Measurements from ENCODE around the gene ODAPH. TPM values are rescaled to one million over a fixed set of nuclear protein-coding genes. Genes with fewer than 3 reads are reported as not detected.

The ODAPH gene
- polyA plus RNA-seq, 3 donors = not detected

- peaks cover 0 to 2% (median 1%) of the 10 kb centered on the region in 3 donors for H3K27me3 Mint-ChIP-seq (ENCODE audit: low read depth in 3 of 3)
Measured at GRCh38 chr4:75593393-75593792, 37.5 kb downstream of the ODAPH start.

GRCh38 chr4:75596061-75596460 is 40.2 kb downstream of the ODAPH start:
- H3K79me2 ChIP-seq (ENCODE audit: insufficient read depth, low read length) = no peaks in the 10 kb centered on the region
- peaks cover 2 to 6% of the 10 kb centered on the region in 2 donors for H3K4me1 ChIP-seq (ENCODE audit: control insufficient read depth in 1 of 2, insufficient read depth in 2 of 2, low read length in 2 of 2)
- no peak for TF ChIP-seq CTCF (IDR thresholded peaks at IDR 0.05)
- no peak overlapping the region for H3K4me3 ChIP-seq (replicated peaks in 1 of 3; ENCODE audit: low read depth in 2 of 3, low read length in 3 of 3)
- H3K9ac ChIP-seq (ENCODE audit: insufficient read depth, low read length, poor library complexity, severe bottlenecking) = no peak overlapping the region
- no peak overlapping the region for H3K4me2 ChIP-seq (replicated peaks; ENCODE audit: extremely low read depth, low read length, poor library complexity, severe bottlenecking)
- no peak overlapping the region for H2AFZ ChIP-seq (ENCODE audit: insufficient read depth, low read depth, low read length, poor library complexity, severe bottlenecking)
- no CpG with 5 or more reads among the region's 3 CpGs for WGBS (ENCODE audit: insufficient coverage)
- H3K27me3 ChIP-seq (ENCODE audit: control insufficient read depth in 2 of 2, insufficient read depth in 2 of 2, low read length in 2 of 2) = no peaks in the 10 kb centered on the region
- no peaks in the 10 kb centered on the region for H3K36me3 ChIP-seq (replicated peaks in 1 of 2; ENCODE audit: control insufficient read depth in 1 of 2, insufficient read depth in 2 of 2, low read length in 2 of 2)
- no peaks in the 10 kb centered on the region for H3K9me3 Mint-ChIP-seq
- H4K20me1 ChIP-seq (ENCODE audit: insufficient read depth, low read length) = no peaks in the 10 kb centered on the region
- intact Hi-C loops (cut with micrococcal nuclease) = no loop called here
- H3K27ac Mint-ChIP-seq = no peak overlapping the region
- peaks cover 3% of the 10 kb centered on the region for H3K4me1 Mint-ChIP-seq
- H3K4me3 Mint-ChIP-seq = no peak overlapping the region
- H3K36me3 Mint-ChIP-seq = no peaks in the 10 kb centered on the region
- no peak overlapping the region for H3K27ac ChIP-seq (ENCODE audit: low read depth in 1 of 2, low read length in 2 of 2)
- no peak for DNase-seq
- peaks cover 1 to 3% (median 2%) of the 10 kb centered on the region in 3 donors for H3K27me3 Mint-ChIP-seq (ENCODE audit: low read depth in 3 of 3)
- H3K9me3 ChIP-seq (replicated peaks in 1 of 2; ENCODE audit: control insufficient read depth in 1 of 2, insufficient read depth in 1 of 2, low read length in 2 of 2) = no peaks in the 10 kb centered on the region

More at GRCh38 chr4:75593393-75593792, 37.5 kb downstream of the ODAPH start:
- intact Hi-C loops (cut with micrococcal nuclease) = no loop called here
- Histone ChIP-seq H3K79me2 (ENCODE audit: insufficient read depth, low read length) (no peaks in the 10 kb centered on the region), H3K27me3 (ENCODE audit: control insufficient read depth in 2 of 2, insufficient read depth in 2 of 2, low read length in 2 of 2) (no peaks in the 10 kb centered on the region), H4K20me1 (ENCODE audit: insufficient read depth, low read length) (no peaks in the 10 kb centered on the region), H3K27ac (ENCODE audit: low read depth in 1 of 2, low read length in 2 of 2) (no peak overlapping the region), H3K4me2 (replicated peaks; ENCODE audit: extremely low read depth, low read length, poor library complexity, severe bottlenecking) (no peak overlapping the region), H2AFZ (ENCODE audit: insufficient read depth, low read depth, low read length, poor library complexity, severe bottlenecking) (no peak overlapping the region), H3K4me1 (ENCODE audit: control insufficient read depth in 1 of 2, insufficient read depth in 2 of 2, low read length in 2 of 2) (peaks cover 2% of the 10 kb centered on the region in 2 donors), H3K9ac (ENCODE audit: insufficient read depth, low read length, poor library complexity, severe bottlenecking) (no peak overlapping the region), H3K36me3 (replicated peaks in 1 of 2; ENCODE audit: control insufficient read depth in 1 of 2, insufficient read depth in 2 of 2, low read length in 2 of 2) (no peaks in the 10 kb centered on the region), H3K9me3 (replicated peaks in 1 of 2; ENCODE audit: control insufficient read depth in 1 of 2, insufficient read depth in 1 of 2, low read length in 2 of 2) (no peaks in the 10 kb centered on the region), H3K4me3 (replicated peaks in 1 of 3; ENCODE audit: low read depth in 2 of 3, low read length in 3 of 3) (no peak overlapping the region)
- no peak for TF ChIP-seq CTCF (IDR thresholded peaks at IDR 0.05)
- Mint-ChIP-seq H3K36me3 (no peaks in the 10 kb centered on the region), H3K4me1 (peaks cover 2% of the 10 kb centered on the region), H3K9me3 (no peaks in the 10 kb centered on the region), H3K27ac (no peak overlapping the region), H3K4me3 (no peak overlapping the region)
- no peak for DNase-seq
- WGBS (ENCODE audit: insufficient coverage) = no CpG with 5 or more reads among the region's 1 CpG

All from CD14-positive monocyte (primary cell).